ENCODE data around the gene POLR2J3. TPM values are rescaled to one million over a fixed set of nuclear protein-coding genes. Genes with fewer than 3 reads are reported as not detected.
"Not testable (repeated sequence)": the region's sequence is repeated elsewhere in the genome, so short reads cannot be mapped to it uniquely, and the experiment has no call there.

The POLR2J3 gene
- total and polyA plus RNA-seq, 9 donors, result 19.8 to 66.3 (median 54.3) TPM

- not testable (repeated sequence) for H3K36me3 ChIP-seq (ENCODE audit: control insufficient read depth, insufficient read depth, low read length); H3K27ac ChIP-seq (ENCODE audit: low read length); H3K4me1 ChIP-seq (ENCODE audit: control insufficient read depth, insufficient read depth, low read length); H3K27me3 ChIP-seq (ENCODE audit: control insufficient read depth, insufficient read depth, low read length); H3K4me3 ChIP-seq (ENCODE audit: low read length); H3K9me3 ChIP-seq (replicated peaks; ENCODE audit: control insufficient read depth, low read depth, low read length); DNase-seq
- WGBS (ENCODE audit: insufficient coverage), result no CpG with 5 or more reads among the region's 12 CpGs
These were observed 27.1 kb downstream of the POLR2J3 start for GRCh38 chr7:102545288-102545687.

DNA sequence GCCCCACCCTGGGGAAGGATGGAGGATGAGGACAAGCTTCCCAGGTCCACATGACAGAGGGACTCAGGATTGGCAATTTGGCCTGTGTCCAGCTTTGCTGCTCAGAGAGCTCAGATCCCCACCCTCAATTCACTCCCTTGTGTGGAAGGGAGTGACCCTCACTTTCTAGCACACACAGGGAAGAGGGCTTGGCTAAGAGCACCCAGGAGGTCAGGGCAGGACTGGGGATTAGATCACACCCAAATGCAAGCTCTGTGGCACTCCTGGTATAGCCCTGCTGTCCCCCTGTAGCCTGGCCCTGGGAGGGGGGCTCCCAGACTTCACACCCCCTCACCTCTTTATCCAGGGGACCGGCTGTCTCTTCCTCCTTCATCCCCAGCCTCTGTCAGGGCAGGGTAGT, 28.0 kb downstream of the POLR2J3 start:
- H3K27me3 ChIP-seq (ENCODE audit: control insufficient read depth, insufficient read depth, low read length); H3K4me3 ChIP-seq (ENCODE audit: low read length); H3K27ac ChIP-seq (ENCODE audit: low read length); H3K36me3 ChIP-seq (ENCODE audit: control insufficient read depth, insufficient read depth, low read length); H3K9me3 ChIP-seq (replicated peaks; ENCODE audit: control insufficient read depth, low read depth, low read length); DNase-seq; H3K4me1 ChIP-seq (ENCODE audit: control insufficient read depth, insufficient read depth, low read length): not testable (repeated sequence)
- no CpG with 5 or more reads among the region's 1 CpG for WGBS (ENCODE audit: insufficient coverage)

GRCh38 chr7:102543596-102543995, 28.8 kb downstream of the POLR2J3 start, which contains the start of gene UPK3BL2:
Gene UPK3BL2, minus strand, starts transcription at chr7:102543696. Its CDS starts 60 bp downstream, at chr7:102543636.
- WGBS (ENCODE audit: insufficient coverage), result no CpG with 5 or more reads among the region's 8 CpGs

DNA sequence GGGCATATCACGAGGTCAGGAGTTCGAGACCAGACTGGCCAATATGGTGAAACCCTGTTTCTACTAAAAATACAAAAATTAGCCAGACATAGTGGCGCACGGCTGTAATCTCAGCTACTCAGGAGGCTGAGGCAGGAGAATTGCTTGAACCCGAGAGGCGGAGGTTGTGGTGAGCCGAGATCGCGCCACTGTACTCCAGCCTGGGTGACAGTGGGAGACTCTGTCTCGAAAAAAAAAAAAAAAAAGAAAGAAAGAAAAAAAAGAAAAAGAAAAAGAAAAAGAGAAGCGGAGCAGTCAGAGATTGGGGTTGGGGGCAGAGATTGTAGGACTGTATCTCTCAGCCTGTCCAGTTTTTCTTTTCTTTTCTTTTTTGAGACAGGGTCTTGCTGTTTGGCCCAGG, 29.6 kb downstream of the POLR2J3 start:
- not testable (repeated sequence) for H3K4me3 ChIP-seq (ENCODE audit: low read length); H3K27ac ChIP-seq (ENCODE audit: low read length); H3K9me3 ChIP-seq (replicated peaks; ENCODE audit: control insufficient read depth, low read depth, low read length); H3K36me3 ChIP-seq (ENCODE audit: control insufficient read depth, insufficient read depth, low read length); H3K4me1 ChIP-seq (ENCODE audit: control insufficient read depth, insufficient read depth, low read length); DNase-seq; H3K27me3 ChIP-seq (ENCODE audit: control insufficient read depth, insufficient read depth, low read length)
- WGBS (ENCODE audit: insufficient coverage), result no CpG with 5 or more reads among the region's 11 CpGs

More at GRCh38 chr7:102543596-102543995, 28.8 kb downstream of the POLR2J3 start, which contains the start of gene UPK3BL2:
- H3K27ac ChIP-seq (ENCODE audit: low read length); H3K9me3 ChIP-seq (replicated peaks; ENCODE audit: control insufficient read depth, low read depth, low read length); DNase-seq; H3K4me3 ChIP-seq (ENCODE audit: low read length); H3K4me1 ChIP-seq (ENCODE audit: control insufficient read depth, insufficient read depth, low read length); H3K27me3 ChIP-seq (ENCODE audit: control insufficient read depth, insufficient read depth, low read length); H3K36me3 ChIP-seq (ENCODE audit: control insufficient read depth, insufficient read depth, low read length): not testable (repeated sequence)

DNA sequence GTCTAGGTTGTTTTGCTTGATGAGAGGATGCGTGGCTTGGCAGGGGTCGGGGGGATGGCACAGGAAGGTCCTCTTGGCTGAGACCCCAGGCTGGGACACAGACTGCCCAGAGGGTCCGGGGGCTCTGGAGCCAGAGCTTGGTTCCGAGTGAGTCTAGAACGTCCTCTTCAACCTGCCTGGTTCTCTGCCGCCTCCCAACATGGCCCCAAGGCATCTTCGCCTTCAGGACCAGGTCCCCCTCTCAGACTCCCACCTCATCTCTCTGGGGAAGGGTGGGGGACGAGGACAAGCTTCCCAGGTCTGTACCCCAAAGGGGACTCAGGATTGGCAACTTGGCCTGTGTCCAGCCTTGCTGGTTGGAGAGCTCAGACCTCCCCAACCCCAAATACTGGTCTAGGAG, 30.3 kb downstream of the POLR2J3 start:
- not testable (repeated sequence) for H3K4me1 ChIP-seq (ENCODE audit: control insufficient read depth, insufficient read depth, low read length); H3K27ac ChIP-seq (ENCODE audit: low read length); H3K4me3 ChIP-seq (ENCODE audit: low read length); H3K9me3 ChIP-seq (replicated peaks; ENCODE audit: control insufficient read depth, low read depth, low read length); DNase-seq; H3K27me3 ChIP-seq (ENCODE audit: control insufficient read depth, insufficient read depth, low read length); H3K36me3 ChIP-seq (ENCODE audit: control insufficient read depth, insufficient read depth, low read length)
- WGBS (ENCODE audit: insufficient coverage), result no CpG with 5 or more reads among the region's 8 CpGs

DNA sequence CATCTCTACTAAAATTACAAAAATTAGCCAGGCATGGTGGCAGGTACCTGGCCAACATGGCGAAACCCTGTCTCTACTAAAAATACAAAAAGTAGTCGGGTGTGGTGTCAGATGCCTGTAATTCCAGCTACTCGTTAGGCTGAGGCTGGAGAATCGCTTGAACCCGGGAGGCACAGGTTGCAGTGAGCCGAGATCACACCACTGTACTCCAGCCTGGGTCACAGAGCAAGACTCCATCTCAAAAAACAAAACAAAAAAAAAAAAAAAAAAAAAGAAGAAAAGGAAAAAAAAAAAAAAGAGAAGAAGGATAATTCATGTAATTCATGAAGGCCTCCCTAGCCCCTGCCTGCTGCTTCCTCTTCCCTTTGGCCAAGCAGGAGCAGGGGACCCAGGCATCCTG, 31.8 kb downstream of the POLR2J3 start:
- not testable (repeated sequence) for H3K27ac ChIP-seq (ENCODE audit: low read length); H3K36me3 ChIP-seq (ENCODE audit: control insufficient read depth, insufficient read depth, low read length); DNase-seq; H3K9me3 ChIP-seq (replicated peaks; ENCODE audit: control insufficient read depth, low read depth, low read length); H3K27me3 ChIP-seq (ENCODE audit: control insufficient read depth, insufficient read depth, low read length); H3K4me1 ChIP-seq (ENCODE audit: control insufficient read depth, insufficient read depth, low read length); H3K4me3 ChIP-seq (ENCODE audit: low read length)
- no CpG with 5 or more reads among the region's 6 CpGs for WGBS (ENCODE audit: insufficient coverage)

DNA sequence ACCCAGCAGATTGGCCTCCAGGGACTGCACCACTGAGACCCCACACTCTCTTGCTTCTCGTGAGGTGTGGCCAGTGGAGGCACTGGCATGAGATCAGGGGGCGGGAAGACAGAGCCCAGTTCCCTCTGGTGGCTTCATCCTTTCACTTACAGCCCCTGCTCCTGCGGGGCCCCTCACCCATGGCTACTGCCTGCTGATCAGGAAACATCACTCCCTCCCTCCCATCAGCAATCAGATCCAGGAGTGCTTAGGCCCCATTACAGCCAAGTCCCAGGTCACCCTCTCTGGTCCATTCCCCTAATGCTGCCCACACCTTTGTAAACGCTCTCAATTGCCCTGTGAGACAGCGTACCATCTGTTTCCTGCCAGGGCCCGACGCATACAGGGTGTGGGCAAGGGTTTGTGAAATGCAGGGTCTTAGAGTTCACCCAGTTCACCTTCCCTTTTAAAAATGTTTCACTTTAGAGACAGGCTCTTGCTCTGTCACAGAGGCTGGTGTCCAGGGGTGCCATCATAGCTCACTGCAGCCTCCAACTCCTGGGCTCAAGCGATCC, 37.2 kb downstream of the POLR2J3 start:
- not testable (repeated sequence) for H3K27ac ChIP-seq (ENCODE audit: low read length); H3K9me3 ChIP-seq (replicated peaks; ENCODE audit: control insufficient read depth, low read depth, low read length); H3K36me3 ChIP-seq (ENCODE audit: control insufficient read depth, insufficient read depth, low read length); H3K4me1 ChIP-seq (ENCODE audit: control insufficient read depth, insufficient read depth, low read length); H3K27me3 ChIP-seq (ENCODE audit: control insufficient read depth, insufficient read depth, low read length); H3K4me3 ChIP-seq (ENCODE audit: low read length); DNase-seq
- WGBS (ENCODE audit: insufficient coverage), result 67% methylated on average over 2 of the region's 8 CpGs

GRCh38 chr7:102532127-102532526, 40.3 kb downstream of the POLR2J3 start:
- not testable (repeated sequence) for H3K4me1 ChIP-seq (ENCODE audit: control insufficient read depth, insufficient read depth, low read length); H3K9me3 ChIP-seq (replicated peaks; ENCODE audit: control insufficient read depth, low read depth, low read length); H3K4me3 ChIP-seq (ENCODE audit: low read length); H3K27me3 ChIP-seq (ENCODE audit: control insufficient read depth, insufficient read depth, low read length); H3K36me3 ChIP-seq (ENCODE audit: control insufficient read depth, insufficient read depth, low read length); H3K27ac ChIP-seq (ENCODE audit: low read length); DNase-seq
- 100% methylated on average over 1 of the region's 2 CpGs for WGBS (ENCODE audit: insufficient coverage)

- H3K27ac ChIP-seq (ENCODE audit: low read length); H3K27me3 ChIP-seq (ENCODE audit: control insufficient read depth, insufficient read depth, low read length); H3K9me3 ChIP-seq (replicated peaks; ENCODE audit: control insufficient read depth, low read depth, low read length); H3K36me3 ChIP-seq (ENCODE audit: control insufficient read depth, insufficient read depth, low read length); H3K4me1 ChIP-seq (ENCODE audit: control insufficient read depth, insufficient read depth, low read length); DNase-seq; H3K4me3 ChIP-seq (ENCODE audit: low read length): not testable (repeated sequence)
- whole genome bisulfite sequencing (ENCODE audit: insufficient coverage), result no CpG with 5 or more reads among the region's 7 CpGs
These were observed 40.8 kb downstream of the POLR2J3 start for GRCh38 chr7:102531583-102531982.

DNA sequence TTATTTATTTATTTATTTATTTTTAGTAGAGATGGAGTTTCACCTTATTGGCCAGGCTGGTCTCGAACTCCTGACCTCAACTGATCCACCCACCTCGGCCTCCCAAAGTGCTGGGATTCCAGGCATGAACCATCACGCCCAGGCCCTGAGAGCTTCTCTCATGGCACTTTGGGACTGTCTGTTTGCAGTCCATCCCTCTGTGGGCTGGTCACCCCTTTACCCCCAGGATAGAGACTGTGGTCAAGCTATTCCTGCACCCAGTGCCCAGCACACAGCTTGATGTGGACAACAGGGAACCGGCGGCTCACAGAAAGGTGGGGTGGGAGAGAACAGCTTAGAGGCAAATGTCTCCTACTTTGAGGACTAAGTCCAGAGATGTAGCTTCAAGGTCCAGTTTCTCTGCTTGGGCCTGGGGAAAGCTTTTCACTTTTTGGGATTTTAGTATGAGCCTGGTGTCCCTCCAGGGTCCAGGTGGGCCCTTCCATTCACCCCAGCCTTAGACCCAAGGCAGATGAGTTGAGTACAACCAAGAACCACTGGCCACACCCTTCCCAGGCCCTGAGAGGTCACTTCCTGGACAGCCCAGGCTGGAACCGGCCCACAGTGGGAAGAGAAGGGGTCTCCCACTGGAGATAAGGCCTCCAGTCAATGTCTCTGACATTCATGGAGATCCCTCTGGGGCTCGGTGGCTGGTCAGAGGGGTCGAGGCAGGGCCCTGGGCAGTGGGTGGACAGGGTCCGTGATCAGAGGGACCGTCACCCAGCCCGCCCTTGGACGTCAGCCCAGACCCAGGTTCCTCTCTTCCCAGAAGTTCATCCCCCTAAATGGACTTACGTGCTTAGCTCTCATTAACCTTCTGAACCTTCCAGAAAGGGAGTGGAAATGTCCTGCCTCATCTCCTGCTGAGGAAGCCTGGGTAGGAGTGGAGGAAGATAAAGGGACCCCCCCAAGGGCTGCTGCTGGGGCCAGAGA, 44.3 kb downstream of the POLR2J3 start:
- not testable (repeated sequence) for H3K9me3 ChIP-seq (replicated peaks; ENCODE audit: control insufficient read depth, low read depth, low read length); H3K36me3 ChIP-seq (ENCODE audit: control insufficient read depth, insufficient read depth, low read length); H3K4me1 ChIP-seq (ENCODE audit: control insufficient read depth, insufficient read depth, low read length); DNase-seq; H3K27me3 ChIP-seq (ENCODE audit: control insufficient read depth, insufficient read depth, low read length); H3K27ac ChIP-seq (ENCODE audit: low read length); H3K4me3 ChIP-seq (ENCODE audit: low read length)
- WGBS (ENCODE audit: insufficient coverage), result no CpG with 5 or more reads among the region's 13 CpGs

Measured in muscle of leg (tissue), 11 donors.